HG03442 (cell line): ENCODE data around the gene ZNF83.

Experiments
- ATAC-seq: cut with Tn5 transposase; IDR thresholded peaks from one replicate; pipeline ENCODE4 v1.9.1; 2021; ENCODE audit warnings: mild to moderate bottlenecking, moderate library complexity; ENCODE audit not compliant: unreplicated experiment

Gene ZNF83

DNA sequence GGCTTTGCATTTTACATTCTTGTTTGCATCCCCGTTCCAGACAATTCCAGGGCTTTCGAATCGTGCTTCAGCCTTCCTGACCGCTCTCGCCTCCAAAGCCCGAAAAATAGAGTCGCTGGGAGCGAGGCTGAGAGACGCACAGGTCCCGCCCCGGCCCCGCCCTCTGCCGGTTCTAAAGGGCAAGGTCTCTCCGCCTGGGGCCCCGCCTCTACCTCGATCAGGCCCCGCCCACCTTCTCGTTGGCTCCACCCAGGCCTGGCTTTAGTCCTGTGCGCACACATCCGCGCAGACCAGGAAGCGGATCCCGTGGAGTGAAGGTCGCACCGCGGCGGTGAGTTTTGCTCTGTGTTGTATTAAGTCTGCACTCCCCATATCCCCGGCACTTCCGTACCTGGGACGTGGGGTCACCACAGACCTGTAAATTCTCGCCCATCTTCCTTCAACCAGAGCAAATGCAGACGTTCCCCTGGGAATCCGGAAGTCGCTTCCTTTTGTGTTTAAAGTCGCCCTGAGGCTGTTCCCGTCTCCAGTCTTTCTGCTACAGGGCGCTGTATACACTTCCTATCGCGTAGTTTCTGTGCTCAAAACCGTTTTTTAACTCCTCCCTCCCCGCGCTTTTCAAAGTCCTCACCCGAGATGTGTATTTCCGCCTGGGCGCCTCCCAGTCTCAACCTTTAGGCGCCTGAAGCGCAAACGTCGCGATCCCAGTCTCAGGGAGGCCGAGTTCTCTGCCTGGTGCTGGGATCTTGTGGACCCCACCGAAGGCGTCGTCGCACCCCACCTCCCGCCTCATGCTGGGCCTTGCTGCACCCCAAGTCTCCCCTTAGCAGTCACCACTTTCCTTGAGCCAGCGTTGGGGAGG lies 67.9 kb downstream of the ZNF83 start, which contains the start of gene ZNF701:
Gene ZNF701, plus strand, starts transcription at position 288 of the 862 bp plus-strand sequence. CDS start 3,861 bp downstream, outside the sequence.
- ATAC-seq = peak; percentile 92

- ATAC-seq = peak; percentile 6
These were observed 68.5 kb downstream of the ZNF83 start for GRCh38 chr19:52569638-52569999.

GRCh38 chr19:52567921-52568320 lies 70.2 kb downstream of the ZNF83 start:
- no peak for ATAC-seq

- no peak for ATAC-seq
These were observed 71.6 kb downstream of the ZNF83 start for GRCh38 chr19:52566588-52566987.

- ATAC-seq = no peak
These were observed 72.0 kb downstream of the ZNF83 start for GRCh38 chr19:52566121-52566520.
